ENCODE measurements around the gene ITLN2. TPM values are rescaled to one million over a fixed set of nuclear protein-coding genes. Genes with fewer than 3 reads are reported as not detected.

The ITLN2 gene
- polyA plus RNA-seq (2012; ENCODE audit: insufficient read depth, insufficient read length, low read depth), result not detected

GRCh38 chr1:160954158-160955104 is at the start of gene ITLN2:
ITLN2 (minus strand) TSS chr1:160954809; CDS start chr1:160954741, 68 bp downstream.
- Histone ChIP-seq H3K4me1 (no peaks in the 10 kb centered on the region), H3K4me3 (ENCODE audit: low read depth, low read length) (no peak within 1 kb of the TSS), H3K9me3 (no peaks in the 10 kb centered on the region), H3K27me3 (0 out of 2 replicates have a peak, but pooled peaks cover 3% of the 10 kb centered on the region), H3K36me3 (no peaks in the 10 kb centered on the region)
- DNase-seq, result peak; percentile 24
- TF ChIP-seq CTCF (IDR thresholded peaks at IDR 0.05; ENCODE audit: low read depth, low read length), result peak; percentile 67

GRCh38 chr1:161001525-161001924 is 46.9 kb upstream of the ITLN2 start:
- H3K9me3 ChIP-seq, result no peaks in the 10 kb centered on the region
- H3K36me3 ChIP-seq, result no peaks in the 10 kb centered on the region
- peak; percentile 45 for DNase-seq
- H3K4me3 ChIP-seq (ENCODE audit: low read depth, low read length), result no peak overlapping the region
- no peak for TF ChIP-seq CTCF (IDR thresholded peaks at IDR 0.05; ENCODE audit: low read depth, low read length)
- no peaks in the 10 kb centered on the region for H3K4me1 ChIP-seq
- H3K27me3 ChIP-seq, result no peaks in the 10 kb centered on the region

- Histone ChIP-seq H3K36me3 (no peaks in the 10 kb centered on the region), H3K9me3 (no peaks in the 10 kb centered on the region), H3K4me3 (ENCODE audit: low read depth, low read length) (no peak overlapping the region)
These were observed 46.3 kb upstream of the ITLN2 start for GRCh38 chr1:161000736-161001480.

GRCh38 chr1:160999376-160999775 is 44.8 kb upstream of the ITLN2 start:
- Histone ChIP-seq H3K36me3 (no peaks in the 10 kb centered on the region), H3K4me3 (ENCODE audit: low read depth, low read length) (no peak overlapping the region)

More at GRCh38 chr1:161000736-161001480, 46.3 kb upstream of the ITLN2 start:
- DNase-seq, result no peak
- Histone ChIP-seq H3K27me3 (no peaks in the 10 kb centered on the region), H3K4me1 (no peaks in the 10 kb centered on the region)
- TF ChIP-seq CTCF (IDR thresholded peaks at IDR 0.05; ENCODE audit: low read depth, low read length), result no peak

GRCh38 chr1:160997323-160998038 is 42.9 kb upstream of the ITLN2 start:
- Histone ChIP-seq H3K27me3 (peaks cover 4% of the 10 kb centered on the region; the same call in 1 of the 2 replicates), H3K9me3 (no peaks in the 10 kb centered on the region), H3K4me1 (no peaks in the 10 kb centered on the region), H3K4me3 (ENCODE audit: low read depth, low read length) (no peak overlapping the region), H3K36me3 (no peaks in the 10 kb centered on the region)
- TF ChIP-seq CTCF (IDR thresholded peaks at IDR 0.05; ENCODE audit: low read depth, low read length), result peak; percentile 76
- DNase-seq, result peak; percentile 60

More at GRCh38 chr1:160999376-160999775, 44.8 kb upstream of the ITLN2 start:
- TF ChIP-seq CTCF (IDR thresholded peaks at IDR 0.05; ENCODE audit: low read depth, low read length), result peak; percentile 13; the same call in 1 of the 2 replicates
- Histone ChIP-seq H3K9me3 (no peaks in the 10 kb centered on the region), H3K4me1 (no peaks in the 10 kb centered on the region), H3K27me3 (no peaks in the 10 kb centered on the region)
- DNase-seq, result no peak

All from BE2C (cell line).